ENCODE results near the gene IFNA5. TPM values are rescaled to one million over a fixed set of nuclear protein-coding genes. Genes with fewer than 3 reads are reported as not detected.

Gene IFNA5
- total RNA-seq, 1 experiment from 2014 or later = not detected

GRCh38 chr9:21326526-21327139 lies 21.5 kb upstream of the IFNA5 start:
- Histone ChIP-seq H3K27ac (ENCODE audit: low read depth, low read length) (no peak overlapping the region), H3K79me2 (ENCODE audit: insufficient read depth, low read length) (peaks cover 64% of the 10 kb centered on the region), H3K4me1 (ENCODE audit: control insufficient read depth in 1 of 2, insufficient read depth in 2 of 2, low read length in 2 of 2) (no peaks in the 10 kb centered on the region), H3K4me2 (ENCODE audit: low read length) (no peak overlapping the region), H3K27me3 (ENCODE audit: insufficient read depth, low read length) (no peaks in the 10 kb centered on the region), H3K4me3 (replicated peaks in 1 of 2; ENCODE audit: low read depth in 1 of 2, low read length in 2 of 2) (no peak overlapping the region), H3K36me3 (ENCODE audit: control insufficient read depth in 1 of 2, insufficient read depth in 2 of 2, low read length in 2 of 2) (peaks cover 2 to 5% of the 10 kb centered on the region in 2 experiments; a peak in 2 of 4 replicates), H2AFZ (ENCODE audit: low read depth, low read length, poor library complexity, severe bottlenecking) (no peak overlapping the region), H3K9ac (ENCODE audit: low read length) (no peak overlapping the region), H3K9me2 (ENCODE audit: insufficient read depth) (no peaks in the 10 kb centered on the region), H3K9me3 (ENCODE audit: control insufficient read depth in 1 of 2, insufficient read depth in 1 of 2, low read depth in 1 of 2, low read length in 2 of 2) (no peaks in the 10 kb centered on the region), H4K20me1 (ENCODE audit: insufficient read depth) (peaks cover 5% of the 10 kb centered on the region)
- RAD21 ChIA-PET (ENCODE audit: low non-redundant PET in 1 of 2, low total read pairs in 2 of 2, uncharacterized antibody in 2 of 2, unreplicated experiment in 2 of 2) = interaction anchor here (0.6 to 1.0 kb wide), 4 partner anchors 66 to 129 kb away, joined by 3 to 4 read pairs (median 3); no protein-coding TSS in a partner anchor
- BruUV-seq (replicated peaks) = no TSS peak
- CTCF ChIA-PET = interaction anchor here (0.6 to 2.9 kb wide), 28 partner anchors 8 to 900 kb away, joined by 3 to 46 read pairs (median 4); partner anchors contain the start of gene KLHL9
- TF ChIP-seq RAD21 (IDR thresholded peaks at IDR 0.05; ENCODE audit: low read depth) (peak; percentile 79), CTCF (IDR thresholded peaks at IDR 0.05 in 2 of 3, conservative IDR thresholded peaks at IDR 0.05 in 1 of 3; ENCODE audit: borderline replicate concordance in 1 of 3, insufficient read depth in 1 of 3, low read depth in 2 of 3, low read length in 2 of 3) (peak; percentile 51 to 81 (median 69); a peak in 5 of 6 replicates), CBX3 (IDR thresholded peaks at IDR 0.05; ENCODE audit: low read depth) (no peak)
- intact Hi-C loops (cut with micrococcal nuclease) = loop anchor here (2.0 to 5.0 kb wide), 4 partner anchors 70 to 178 kb away; no protein-coding TSS in a partner anchor
- peak; percentile 80 for ATAC-seq
- POLR2A ChIA-PET = interaction anchor here (1.0 to 1.5 kb wide), 3 partner anchors 9 to 193 kb away, joined by 3 to 5 read pairs (median 4); partner anchors contain the start of gene KLHL9
- no peak for DNase-seq (ENCODE audit: low read depth, low spot score)

- H3K4me1 ChIP-seq (ENCODE audit: control insufficient read depth in 1 of 2, insufficient read depth in 2 of 2, low read length in 2 of 2) = no peaks in the 10 kb centered on the region
- no TSS peak for BruUV-seq (replicated peaks)
- H3K27me3 ChIP-seq (ENCODE audit: insufficient read depth, low read length) = no peaks in the 10 kb centered on the region
- H3K9me3 ChIP-seq (ENCODE audit: control insufficient read depth in 1 of 2, insufficient read depth in 1 of 2, low read depth in 1 of 2, low read length in 2 of 2) = no peaks in the 10 kb centered on the region
- CTCF ChIA-PET = interaction anchor here (0.6 to 1.4 kb wide), 3 partner anchors 71 to 165 kb away, joined by 3 to 4 read pairs (median 4); no protein-coding TSS in a partner anchor
- H4K20me1 ChIP-seq (ENCODE audit: insufficient read depth) = peaks cover 5% of the 10 kb centered on the region
- H3K4me3 ChIP-seq (replicated peaks in 1 of 2; ENCODE audit: low read depth in 1 of 2, low read length in 2 of 2) = no peak overlapping the region
- H3K9me2 ChIP-seq (ENCODE audit: insufficient read depth) = no peaks in the 10 kb centered on the region
- RAD21 ChIA-PET (ENCODE audit: low non-redundant PET in 1 of 2, low total read pairs in 2 of 2, uncharacterized antibody in 2 of 2, unreplicated experiment in 2 of 2) = no interaction called here
- H3K36me3 ChIP-seq (ENCODE audit: control insufficient read depth in 1 of 2, insufficient read depth in 2 of 2, low read length in 2 of 2) = 0 out of 4 replicates have a peak, but pooled peaks cover 0 to 5% of the 10 kb centered on the region in 2 experiments
- H2AFZ ChIP-seq (ENCODE audit: low read depth, low read length, poor library complexity, severe bottlenecking) = no peak overlapping the region
- H3K9ac ChIP-seq (ENCODE audit: low read length) = no peak overlapping the region
- no peak overlapping the region for H3K27ac ChIP-seq (ENCODE audit: low read depth, low read length)
- H3K4me2 ChIP-seq (ENCODE audit: low read length) = no peak overlapping the region
- DNase-seq (ENCODE audit: low read depth, low spot score) (no peak), ATAC-seq (no peak)
- peaks cover 38% of the 10 kb centered on the region for H3K79me2 ChIP-seq (ENCODE audit: insufficient read depth, low read length)
- POLR2A ChIA-PET = interaction anchor here (0.7 kb wide), 1 partner anchor 64 kb away, joined by 3 read pairs; no protein-coding TSS in a partner anchor
- intact Hi-C loops (cut with micrococcal nuclease) = no loop called here
- TF ChIP-seq ZBTB33 (IDR thresholded peaks at IDR 0.05; ENCODE audit: extremely low read depth, insufficient replicate concordance, low read length) (no peak), ELF1 (IDR thresholded peaks at IDR 0.05; ENCODE audit: borderline replicate concordance, low read depth) (no peak), POLR2AphosphoS5 (IDR thresholded peaks at IDR 0.05; ENCODE audit: low read depth, low read length) (no peak), CEBPB (IDR thresholded peaks at IDR 0.05; ENCODE audit: low read depth) (no peak), EGR1 (IDR thresholded peaks at IDR 0.05; ENCODE audit: low read depth) (no peak), ZNF274 (IDR thresholded peaks at IDR 0.05; ENCODE audit: low read depth, low read length) (no peak), EZH2phosphoT487 (IDR thresholded peaks at IDR 0.05; ENCODE audit: borderline replicate concordance) (no peak), YY1 (IDR thresholded peaks at IDR 0.05; ENCODE audit: extremely low read depth, insufficient replicate concordance, low read depth, low read length) (no peak), CBX3 (IDR thresholded peaks at IDR 0.05; ENCODE audit: low read depth) (no peak), TCF7L2 (IDR thresholded peaks at IDR 0.05; ENCODE audit: borderline replicate concordance, extremely low read depth, insufficient read depth, insufficient read length) (no peak), SP1 (IDR thresholded peaks at IDR 0.05; ENCODE audit: low read depth) (no peak)
Observed at GRCh38 chr9:21324047-21324446, 18.9 kb upstream of the IFNA5 start.

Data from HCT116 (cell line).